Mucosa of gallbladder (tissue), 1 donor: ENCODE measurements around the gene NR1D2. TPM values are rescaled to one million over a fixed set of nuclear protein-coding genes. Genes with fewer than 3 reads are reported as not detected.
"Not testable (repeated sequence)": the region's sequence is repeated elsewhere in the genome, so short reads cannot be mapped to it uniquely, and the experiment has no call there.

Experiments
- DNase-seq: peaks from one replicate; pipeline ENCODE4 v3.0.0-alpha.2; 2020; ENCODE audit warnings: low spot score
- total RNA-seq: library from RNA; stranded (reverse); gene quantifications from one replicate; pipeline ENCODE4 v1.2.1, GENCODE V29; 2021
- donor health status: DM: no; HTN: no; CAD: no.

The NR1D2 gene
- total RNA-seq, 1 donor from 2014 or later = 51.8 TPM

DNA sequence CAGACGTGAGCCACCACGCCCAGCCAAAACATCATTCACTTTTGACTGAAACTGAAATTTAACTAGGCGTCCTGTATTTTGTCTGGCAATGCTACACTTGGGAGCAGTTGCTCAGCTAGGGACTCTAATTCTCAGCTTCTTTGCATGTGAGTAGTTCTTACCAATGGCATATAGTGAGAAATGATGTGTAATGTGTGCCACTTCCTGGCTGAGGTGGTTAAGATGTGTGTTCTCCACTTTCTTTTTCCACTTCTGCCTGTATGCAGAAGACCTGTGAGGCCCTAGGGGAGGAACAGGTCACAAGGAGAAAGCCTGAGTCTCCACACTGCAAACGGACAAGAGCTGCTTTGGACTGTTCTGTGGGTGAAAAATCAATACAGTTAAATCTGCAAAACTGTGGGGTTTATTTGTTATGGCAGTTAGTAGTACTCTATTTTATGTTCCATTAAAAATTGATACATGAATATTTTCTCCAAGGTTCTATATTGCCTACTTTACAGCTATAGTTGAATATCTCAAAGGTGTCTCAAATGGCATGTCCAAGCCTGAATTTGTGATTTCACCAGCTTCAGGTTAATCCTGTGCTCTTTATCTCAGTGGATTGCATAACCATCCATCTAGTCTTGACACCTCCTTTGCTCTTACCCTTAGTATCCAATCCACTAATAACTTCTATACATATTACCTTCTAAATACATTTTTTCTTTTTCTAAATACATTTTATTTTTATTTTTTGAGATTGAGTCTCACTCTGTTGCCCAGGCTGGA is 59.3 kb downstream of the NR1D2 start:
- DNase-seq = no peak

DNA sequence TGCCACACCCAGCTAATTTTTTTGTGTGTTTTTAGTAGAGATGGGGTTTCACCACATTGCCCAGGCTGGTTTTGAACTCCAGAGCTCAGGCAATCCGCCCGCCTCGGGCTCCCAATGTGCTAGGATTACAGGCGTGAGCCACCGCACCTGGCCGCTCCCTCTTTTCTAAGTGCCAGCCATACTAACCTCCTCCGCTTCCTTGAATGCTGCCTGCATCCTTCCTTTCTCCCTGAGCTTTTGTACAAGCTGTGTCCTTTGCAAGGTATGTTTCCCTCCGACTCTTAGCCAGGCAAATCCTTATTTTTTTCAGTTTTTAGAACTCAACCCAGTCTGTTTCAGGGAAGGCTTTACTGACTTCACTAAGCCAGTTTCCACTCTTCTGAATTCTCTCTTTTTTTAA is 60.6 kb downstream of the NR1D2 start:
- no peak for DNase-seq

DNA sequence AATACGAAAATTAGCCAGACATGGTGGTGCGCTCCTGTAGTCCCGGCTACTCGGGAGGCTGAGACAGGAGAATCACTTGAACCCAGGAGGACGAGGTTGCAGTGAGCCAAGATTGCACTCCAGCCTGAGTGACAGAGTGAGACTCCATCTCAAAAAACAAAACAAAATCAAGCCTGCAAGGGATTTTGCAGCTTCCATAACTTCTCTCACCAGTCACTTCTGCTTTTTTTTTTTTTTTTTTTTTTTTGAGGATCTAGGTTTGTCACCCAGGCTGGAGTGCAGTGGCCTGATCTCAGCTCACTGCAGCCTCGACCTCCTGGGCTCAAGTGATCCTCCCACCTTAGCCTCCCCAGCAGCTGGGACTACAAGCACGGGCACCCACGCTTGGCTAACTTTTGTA is 65.7 kb downstream of the NR1D2 start:
- DNase-seq = not testable (repeated sequence)

DNA sequence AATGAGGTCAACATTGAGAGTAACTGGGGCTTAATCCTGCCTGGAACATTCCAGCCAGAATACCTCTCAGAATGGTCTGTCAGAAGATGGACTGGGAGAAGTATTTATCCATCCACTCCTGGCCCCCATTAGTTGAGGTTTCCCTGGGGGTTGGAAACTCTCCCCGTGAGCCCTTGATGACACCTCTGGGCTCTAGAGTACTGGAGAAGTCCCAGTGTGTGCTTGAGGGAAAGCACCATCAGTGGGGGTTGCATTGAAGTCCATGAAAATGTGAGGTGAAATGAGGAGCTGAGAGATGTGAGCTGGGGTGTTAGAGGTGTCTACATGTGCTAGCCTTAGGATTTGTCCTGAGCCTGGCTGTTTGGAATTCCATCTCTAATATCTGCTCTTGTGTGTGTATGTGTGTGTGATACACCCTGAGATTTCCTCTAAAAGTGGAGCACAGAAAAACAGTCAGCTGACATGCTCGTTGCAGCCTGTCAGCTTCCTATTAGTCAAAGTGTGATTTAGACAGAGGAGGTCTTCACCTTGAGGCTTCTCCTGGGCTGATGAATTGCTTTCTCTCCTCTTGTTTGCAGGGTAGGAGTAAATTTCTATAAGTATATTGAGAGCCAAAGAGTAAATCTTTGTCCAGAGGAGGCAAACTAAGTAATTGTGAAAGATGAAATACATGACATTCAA is 67.6 kb downstream of the NR1D2 start:
- no peak for DNase-seq

DNA sequence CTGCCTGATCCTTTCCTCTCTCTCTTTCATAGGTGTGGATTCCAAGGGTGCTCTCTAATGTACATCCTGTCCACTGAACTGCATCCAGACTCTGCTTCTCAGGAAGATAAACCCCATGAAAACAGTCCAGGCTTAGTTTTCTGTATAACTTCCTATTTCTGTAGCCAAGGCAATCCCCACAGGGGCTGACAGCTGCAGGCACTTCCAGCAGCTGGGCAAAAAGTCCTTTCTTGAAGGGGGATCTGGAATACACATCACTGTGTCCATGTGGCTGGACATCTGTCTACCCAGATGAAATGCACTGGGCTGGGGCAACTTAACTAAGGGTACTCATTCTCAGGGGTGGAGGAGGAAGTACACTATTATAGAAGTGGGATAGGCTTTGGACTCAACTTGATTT is 72.2 kb downstream of the NR1D2 start:
- no peak for DNase-seq

DNA sequence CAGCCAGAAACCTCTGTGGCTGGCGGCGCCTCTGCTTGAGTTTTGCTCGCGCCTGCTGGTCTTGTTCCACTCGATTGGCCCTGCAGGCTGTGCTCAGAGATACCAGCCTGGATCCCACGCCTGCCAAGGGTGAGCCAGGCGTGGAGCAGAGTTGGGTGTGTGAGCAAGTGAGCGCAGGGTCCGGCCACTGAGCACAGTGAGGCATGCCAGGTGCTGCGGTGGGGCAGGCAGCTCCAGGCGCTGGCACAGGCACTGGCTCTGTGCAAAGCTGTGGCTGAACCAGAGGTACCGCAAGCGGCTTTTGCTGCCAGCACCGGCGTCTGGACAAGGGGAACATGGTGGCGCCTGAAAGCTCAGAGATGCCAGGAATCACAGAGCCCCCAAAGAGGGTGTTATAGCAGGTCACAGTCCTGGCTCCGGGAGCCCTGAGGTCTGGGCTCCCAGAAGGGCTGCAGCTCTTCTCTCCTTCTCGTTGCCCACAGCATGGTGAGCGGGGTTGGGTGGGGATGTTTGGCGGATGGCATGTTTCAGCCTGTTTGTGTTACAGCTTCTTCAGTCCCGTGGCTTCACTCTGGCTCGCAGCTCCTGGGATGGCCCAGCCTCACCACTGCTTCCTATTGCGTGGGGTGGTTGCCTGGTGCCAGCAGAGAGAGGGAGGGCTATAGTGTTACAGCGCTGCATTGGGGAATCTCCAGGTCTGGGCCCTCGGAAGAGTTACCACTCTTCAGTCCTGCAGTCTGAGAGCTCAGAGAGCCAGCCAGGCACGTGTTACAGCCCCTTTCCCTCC is 73.9 kb downstream of the NR1D2 start:
- no peak for DNase-seq

DNA sequence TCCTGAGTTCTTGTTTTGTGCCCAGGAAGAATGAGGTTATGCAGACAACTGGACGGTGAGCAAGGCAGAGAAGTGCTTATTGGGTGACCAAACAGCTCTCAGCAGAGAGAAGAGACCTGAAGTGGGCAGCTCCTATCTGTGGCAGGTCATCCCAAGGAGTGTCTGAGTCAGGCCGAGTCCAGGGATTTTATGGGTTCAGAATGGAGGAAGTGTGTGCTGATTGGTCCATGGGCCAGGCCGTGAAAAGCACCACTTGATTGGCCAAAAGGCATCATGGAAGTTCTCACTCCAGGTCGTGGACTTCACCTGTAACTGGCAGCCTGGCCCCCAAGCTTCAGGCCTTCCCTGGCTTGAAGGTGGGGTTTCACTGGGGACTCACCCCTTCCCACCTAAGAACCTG is 74.5 kb downstream of the NR1D2 start:
- no peak for DNase-seq

DNA sequence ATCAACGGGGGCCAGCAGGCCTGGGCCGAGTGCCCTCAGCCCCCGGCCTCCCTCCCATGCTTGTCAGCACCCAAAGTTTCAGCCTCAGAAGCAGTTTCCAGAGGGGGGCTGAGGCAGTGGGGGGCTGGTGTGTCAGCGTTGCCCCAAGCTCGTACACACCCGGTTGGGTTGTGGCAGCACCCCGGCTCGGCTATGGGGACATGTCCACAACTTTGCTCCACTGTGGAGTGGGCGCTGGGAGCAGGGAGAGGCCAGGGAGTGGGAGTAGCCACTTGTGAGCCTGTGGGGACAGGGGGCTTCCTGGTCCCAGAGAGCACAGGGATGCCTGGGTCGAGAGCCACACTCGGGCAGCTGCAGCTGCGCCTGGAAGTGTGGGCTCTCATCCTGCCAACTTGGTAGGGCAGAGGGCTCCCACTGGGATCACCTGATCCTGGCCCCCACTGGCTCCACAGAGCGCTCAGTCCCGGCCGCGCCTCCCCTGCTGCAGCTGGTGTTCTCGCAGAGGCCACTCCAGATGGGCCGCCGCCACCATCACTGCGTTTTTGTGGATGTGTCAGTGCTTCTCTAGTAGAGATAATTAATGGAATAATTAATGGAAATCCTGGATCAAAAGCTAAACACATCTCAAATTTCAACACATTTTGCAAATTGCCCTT is 75.1 kb downstream of the NR1D2 start:
- no peak for DNase-seq

DNA sequence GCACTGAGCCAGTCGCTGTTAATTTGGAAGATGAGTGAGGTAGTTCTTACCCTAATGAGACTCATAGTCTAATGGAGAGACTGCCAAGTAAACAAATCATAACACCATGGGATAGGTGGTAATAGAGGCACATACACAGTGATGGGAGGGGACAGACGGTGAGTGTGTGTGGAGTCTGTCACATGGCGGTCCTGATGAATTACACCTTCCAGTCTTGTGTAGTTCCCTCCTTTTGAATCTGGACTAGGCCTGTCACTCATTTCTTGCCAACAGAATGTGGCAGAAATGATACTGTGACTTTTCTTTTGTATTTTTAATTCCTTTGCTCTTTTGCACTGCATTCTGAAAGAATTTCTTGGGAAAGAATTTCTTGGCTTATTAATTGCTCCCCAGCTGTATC is 78.1 kb downstream of the NR1D2 start:
- no peak for DNase-seq

DNA sequence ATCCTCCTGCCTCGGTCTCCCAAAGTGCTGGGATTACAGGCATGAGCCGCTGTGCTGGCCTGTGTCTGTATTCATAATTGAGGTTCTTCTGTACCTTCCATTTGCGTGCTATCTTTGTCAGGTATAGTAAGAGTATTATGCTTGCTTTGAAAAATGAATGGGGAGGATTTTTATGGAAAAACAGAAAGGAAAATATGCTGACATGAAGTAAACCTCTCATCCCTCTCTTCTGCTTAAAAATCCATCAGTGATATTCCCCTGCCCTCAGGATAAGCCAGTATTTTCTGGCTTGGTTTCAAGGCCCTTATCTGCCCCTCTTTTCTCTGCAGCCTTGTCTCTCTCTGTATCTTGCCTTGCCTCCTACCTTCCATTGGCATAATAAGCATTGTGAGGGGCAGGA is 80.7 kb downstream of the NR1D2 start:
- DNase-seq = no peak

DNA sequence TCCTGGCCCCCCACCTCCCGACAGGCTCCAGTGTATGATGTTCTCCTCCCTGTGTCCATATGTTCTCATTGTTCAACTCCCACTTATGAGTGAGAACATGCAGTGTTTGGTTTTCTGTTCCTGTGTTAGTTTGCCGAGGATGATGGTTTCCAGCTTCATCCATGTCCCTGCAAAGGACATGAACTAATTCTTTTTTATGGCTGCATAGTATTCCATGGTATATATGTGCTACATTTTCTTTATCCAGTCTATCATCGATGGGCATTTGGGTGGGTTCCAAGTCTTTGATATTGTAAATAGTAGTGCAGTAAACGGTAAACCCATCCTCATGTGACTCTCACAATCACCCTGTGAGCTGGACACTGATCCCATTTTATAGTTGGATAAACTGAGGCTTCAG is 81.6 kb downstream of the NR1D2 start:
- DNase-seq = not testable (repeated sequence)

DNA sequence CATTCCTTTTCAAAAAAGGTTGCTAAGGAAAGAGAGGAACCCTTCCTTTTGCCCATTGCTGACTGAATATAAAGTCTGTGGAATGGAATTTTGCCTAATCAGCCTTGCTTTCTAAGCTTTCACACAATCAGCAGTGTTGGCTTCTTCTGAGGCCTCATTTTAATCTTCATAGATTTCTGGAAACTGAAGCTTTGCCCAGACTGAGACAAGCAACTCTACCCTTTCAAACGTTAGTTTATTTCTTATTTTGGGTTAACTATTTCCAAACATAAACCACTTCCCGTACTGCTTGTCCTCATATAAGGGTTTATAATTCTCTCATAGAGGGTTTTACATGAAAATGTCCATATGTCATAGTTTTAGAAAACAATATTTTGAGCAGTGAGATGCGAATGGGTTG is 82.9 kb downstream of the NR1D2 start:
- DNase-seq = no peak

Other genes starting within 250 kb of the NR1D2 start
- gene UBE2E1, start 139.3 kb upstream of the NR1D2 start, total RNA-seq = 66.2 TPM
- 11.0 TPM for gene NKIRAS1, start 28.3 kb upstream of the NR1D2 start, total RNA-seq
- gene RPL15, start 28.2 kb upstream of the NR1D2 start, total RNA-seq = 1,351 TPM